DND-41 (cell line): ENCODE measurements around the gene SAMD4A.
"Not testable (repeated sequence)": the region's sequence is repeated elsewhere in the genome, so short reads cannot be mapped to it uniquely, and the experiment has no call there.

Source experiments
- CTCF ChIP-seq: IDR thresholded peaks from 2 replicates; pipeline ENCODE4 v1.5.1; 2012; ENCODE audit warnings: borderline replicate concordance, low read length, moderate library complexity, mild to moderate bottlenecking; ENCODE audit not compliant: poor library complexity, severe bottlenecking; ENCODE audit errors: extremely low read depth
- EZH2 ChIP-seq: IDR thresholded peaks from 3 replicates; pipeline ENCODE4 v1.6.1; 2012; ENCODE audit warnings: borderline replicate concordance, low read depth, mild to moderate bottlenecking, moderate library complexity, low read length, inconsistent platforms; ENCODE audit not compliant: severe bottlenecking

GRCh38 chr14:54801482-54801881 lies 234.6 kb downstream of the SAMD4A start:
- TF ChIP-seq CTCF, EZH2: not testable (repeated sequence)
